SK-N-SH (cell line): ENCODE measurements around the gene RAPGEF4. TPM values are rescaled to one million over a fixed set of nuclear protein-coding genes. Genes with fewer than 3 reads are reported as not detected.

Source experiments
- CTCF ChIA-PET: fragments of 300-600, 350-600 bp; formaldehyde crosslinking; extraction: SDS; loops from one replicate; lab custom pipeline; 2021; lab: Yijun Ruan, JAX
- POLR2A ChIA-PET: fragments of 350-600 bp; sonication (Branson Sonifier 250); formaldehyde crosslinking; extraction: SDS; loops from one replicate; lab custom pipeline; 2020; ENCODE audit warnings: antibody characterized with exemption, inconsistent platforms; lab: Yijun Ruan, JAX
- DNase-seq: peaks from one replicate; pipeline ENCODE4 v3.0.0; 2012
- H2AFZ ChIP-seq: fragments of 200-600 bp; sonication (generic); 2 replicates; pipeline ENCODE4 v1.8.1; 2016; ENCODE audit warnings: antibody characterized with exemption, mild to moderate bottlenecking, low read depth
- H3F3A ChIP-seq: fragments of 200-600 bp; sonication (generic); replicated peaks from 2 replicates; pipeline ENCODE3; 2016; ENCODE audit warnings: antibody characterized with exemption, mild to moderate bottlenecking; ENCODE audit not compliant: insufficient read depth
- H3K27ac ChIP-seq, 2 experiments: fragments of 200-500 bp in 1 of 2; fragments of 200-600 bp in 1 of 2; sonication (Bioruptor generic) in 1 of 2; sonication (generic), shearing (Covaris generic) in 1 of 2; 2 replicates each; pipeline versions ENCODE4 v1.5.1 to v1.6.1; 2014 to 2016; ENCODE audit warnings: low read depth in 2 of 2, inconsistent platforms in 1 of 2, low read length in 1 of 2, mild to moderate bottlenecking in 1 of 2, mixed read lengths in 1 of 2
- H3K27me3 ChIP-seq: fragments of 200-600 bp; sonication (generic), shearing (Covaris generic); 2 replicates; pipeline ENCODE4 v1.6.1; 2016; ENCODE audit warnings: mixed run types; ENCODE audit not compliant: insufficient read depth
- H3K36me3 ChIP-seq, 2 experiments: fragments of 200-500 bp in 1 of 2; fragments of 200-600 bp in 1 of 2; sonication (Bioruptor generic) in 1 of 2; sonication (generic) in 1 of 2; replicated peaks in 1 of 2; 2 replicates each; pipeline versions ENCODE3 to v1.5.1; 2014 to 2016; ENCODE audit warnings: low read length in 1 of 2, mild to moderate bottlenecking in 1 of 2; ENCODE audit not compliant: insufficient read depth in 2 of 2, control insufficient read depth in 1 of 2
- H3K4me1 ChIP-seq, 2 experiments: fragments of 200-500 bp in 1 of 2; fragments of 200-600 bp in 1 of 2; sonication (Bioruptor generic) in 1 of 2; sonication (generic), shearing (Covaris generic) in 1 of 2; 2 replicates each; pipeline versions ENCODE4 v1.5.1 to v1.6.1; 2014 to 2016; ENCODE audit warnings: low read depth in 1 of 2, low read length in 1 of 2, mixed run types in 1 of 2; ENCODE audit not compliant: insufficient read depth in 2 of 2, control insufficient read depth in 1 of 2
- H3K4me2 ChIP-seq: fragments of 200-600 bp; sonication (generic), shearing (Covaris generic); 2 replicates; pipeline ENCODE4 v1.6.1; 2017; ENCODE audit warnings: mixed run types
- H3K4me3 ChIP-seq, 2 experiments: fragments of 200-500 bp in 1 of 2; fragments of 200-600 bp in 1 of 2; sonication (Bioruptor generic) in 1 of 2; sonication (generic), shearing (Covaris generic) in 1 of 2; 2 replicates each; pipeline versions ENCODE4 v1.5.1 to v1.8.1; 2014 to 2016; ENCODE audit warnings: low read depth in 2 of 2, inconsistent platforms in 1 of 2, low read length in 1 of 2, mild to moderate bottlenecking in 1 of 2, mixed read lengths in 1 of 2, moderate library complexity in 1 of 2
- H3K79me2 ChIP-seq: fragments of 200-600 bp; sonication (generic); 2 replicates; pipeline ENCODE4 v1.8.1; 2017; ENCODE audit warnings: mild to moderate bottlenecking; ENCODE audit not compliant: insufficient read depth
- H3K9ac ChIP-seq: fragments of 200-600 bp; sonication (generic); 2 replicates; pipeline ENCODE4 v1.6.1; 2017; ENCODE audit warnings: mixed run types
- H3K9me2 ChIP-seq: fragments of 200-600 bp; sonication (generic); 2 replicates; pipeline ENCODE4 v1.6.1; 2017; ENCODE audit warnings: mixed run types
- H3K9me3 ChIP-seq: fragments of 200-600 bp; sonication (generic); 2 replicates; pipeline ENCODE4 v1.6.1; 2017; ENCODE audit warnings: mixed run types, mild to moderate bottlenecking, moderate library complexity
- H4K20me1 ChIP-seq: fragments of 200-600 bp; sonication (generic); 2 replicates; pipeline ENCODE4 v1.6.1; 2017; ENCODE audit warnings: mild to moderate bottlenecking, mixed run types; ENCODE audit not compliant: insufficient read depth
- CHD2 ChIP-seq: fragments of 150-350 bp; IDR thresholded peaks from 2 replicates; pipeline ENCODE4 v1.6.1; 2018; ENCODE audit warnings: low read length; ENCODE audit not compliant: partially characterized antibody
- ELF1 ChIP-seq: IDR thresholded peaks from 2 replicates; pipeline ENCODE4 v1.4.0; 2012
- EP300 ChIP-seq, 2 experiments: IDR thresholded peaks; 2 replicates each; pipeline versions ENCODE4 v1.4.0 to v1.6.1; 2012; ENCODE audit warnings: borderline replicate concordance in 1 of 2, low read depth in 1 of 2, low read length in 1 of 2
- FOSL2 ChIP-seq: IDR thresholded peaks from 2 replicates; pipeline ENCODE4 v1.4.0; 2012; ENCODE audit warnings: low read depth, mild to moderate bottlenecking, moderate library complexity, borderline replicate concordance
- FOXJ3 ChIP-seq: sonication (generic); formaldehyde crosslinking; IDR thresholded peaks from 2 replicates; pipeline ENCODE4 v1.5.1; 2020; ENCODE audit warnings: mild to moderate bottlenecking, missing genetic modification reagents
- FOXM1 ChIP-seq: IDR thresholded peaks from 2 replicates; pipeline ENCODE4 v1.4.0; 2012; ENCODE audit warnings: low read depth, mild to moderate bottlenecking
- GABPA ChIP-seq: IDR thresholded peaks from 2 replicates; pipeline ENCODE4 v1.4.0; 2012; ENCODE audit warnings: low read depth, mild to moderate bottlenecking
- NRF1 ChIP-seq: IDR thresholded peaks from 2 replicates; pipeline ENCODE4 v1.6.1; 2012; ENCODE audit warnings: low read depth, mild to moderate bottlenecking, low read length
- PBX3 ChIP-seq: IDR thresholded peaks from 2 replicates; pipeline ENCODE4; 2012
- POLR2AphosphoS5 ChIP-seq: IDR thresholded peaks from 2 replicates; pipeline ENCODE4 v1.6.1; 2012; ENCODE audit warnings: low read depth, low read length
- RAD21 ChIP-seq: IDR thresholded peaks from 2 replicates; pipeline ENCODE4 v1.6.1; 2012; ENCODE audit warnings: mild to moderate bottlenecking, low read length
- RFX5 ChIP-seq: IDR thresholded peaks from 2 replicates; pipeline ENCODE4 v1.6.1; 2012; ENCODE audit warnings: mild to moderate bottlenecking, improper control_type of control experiment, low read length
- RXRA ChIP-seq: IDR thresholded peaks from 2 replicates; pipeline ENCODE4 v1.4.0; 2012; ENCODE audit warnings: low read depth, mild to moderate bottlenecking, borderline replicate concordance
- SIN3A ChIP-seq: IDR thresholded peaks from 2 replicates; pipeline ENCODE4 v1.6.1; 2012; ENCODE audit warnings: low read depth, mild to moderate bottlenecking, low read length, moderate library complexity, borderline replicate concordance
- TCF12 ChIP-seq: IDR thresholded peaks from 2 replicates; pipeline ENCODE4 v1.4.0; 2012
- TEAD4 ChIP-seq: IDR thresholded peaks from 2 replicates; pipeline ENCODE4 v1.4.0; 2012; ENCODE audit warnings: mild to moderate bottlenecking, borderline replicate concordance; ENCODE audit not compliant: insufficient read depth
- USF2 ChIP-seq: fragments of 150-350 bp; IDR thresholded peaks from 2 replicates; pipeline ENCODE4 v1.6.1; 2017; ENCODE audit warnings: antibody characterized with exemption, low read length, low read depth, borderline replicate concordance
- YY1 ChIP-seq: IDR thresholded peaks from 2 replicates; pipeline ENCODE4 v1.4.0; 2012; ENCODE audit warnings: low read depth, mild to moderate bottlenecking
- ZBTB33 ChIP-seq: IDR thresholded peaks from 2 replicates; pipeline ENCODE4 v1.4.0; 2012; ENCODE audit warnings: low read depth, borderline replicate concordance
- WGBS: methylation state at CpG from one replicate; pipeline ENCODE4 v1.1.6; 2017; ENCODE audit warnings: low lambda C conversion rate; 5-methylcytosine and 5-hydroxymethylcytosine counted together
- polyA plus RNA-seq, 3 experiments: library from polyadenylated mRNA; depleted of rRNA; stranded (reverse); fragments of >200 nt; gene quantifications; 2 replicates each; pipeline ENCODE4 v1.2.3, GENCODE V29; 2012
- TF ChIP-seq, protein P1 (sequence below): IDR thresholded peaks from 2 replicates; pipeline ENCODE4 v1.4.0; 2012; ENCODE audit warnings: low read depth
- TF ChIP-seq, protein P2 (sequence below): IDR thresholded peaks from 2 replicates; pipeline ENCODE4 v1.4.0; 2012; ENCODE audit warnings: low read depth, borderline replicate concordance

The RAPGEF4 gene
- polyA plus RNA-seq, 1 of the 3 experiments (the other 2 are of a cell fraction): 0.30 TPM

DNA sequence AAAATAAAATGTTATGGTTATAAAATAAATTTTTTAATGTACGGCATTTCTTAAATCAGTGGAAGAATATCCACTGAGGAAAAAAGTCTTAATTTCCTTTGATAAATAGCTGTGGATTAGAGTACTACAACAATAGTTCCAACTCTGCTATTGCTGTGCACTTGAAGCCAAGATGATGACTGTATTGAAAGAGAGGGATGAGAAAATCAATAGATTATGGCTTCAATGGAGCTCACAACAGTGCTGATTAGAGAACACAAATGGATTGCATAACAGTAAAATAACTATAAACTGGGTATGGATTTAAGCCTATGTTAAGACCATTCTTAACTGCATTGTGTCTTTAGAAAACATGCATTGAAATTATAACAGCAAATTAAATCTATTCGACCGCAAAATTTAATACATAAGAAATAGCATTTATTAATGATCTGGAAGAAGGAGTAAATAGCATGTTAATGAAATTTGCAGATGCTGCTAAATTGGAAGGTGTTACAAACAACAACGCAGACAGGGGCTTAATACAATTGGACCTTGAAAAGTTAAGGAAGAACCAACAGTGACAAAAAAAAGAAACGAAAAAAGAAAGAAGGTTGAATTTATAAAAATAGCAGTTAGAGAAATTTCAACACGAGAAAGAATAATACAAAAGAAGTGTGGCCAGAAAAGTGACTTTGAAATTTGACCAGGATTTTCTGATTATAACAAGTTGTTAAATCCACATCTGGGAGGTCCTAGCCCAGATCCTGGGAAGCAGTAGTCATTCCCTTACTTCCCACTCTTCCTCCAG lies 331.4 kb downstream of the RAPGEF4 start:
- Histone ChIP-seq H3K27me3 (no peaks in the 10 kb centered on the region), H3K9me3 (no peaks in the 10 kb centered on the region), H3K9me2 (no peaks in the 10 kb centered on the region), H4K20me1 (no peaks in the 10 kb centered on the region), H3F3A (no peaks in the 10 kb centered on the region), H3K9ac (no peak overlapping the region), H3K4me1 (no peaks in the 10 kb centered on the region), H3K27ac (no peak overlapping the region), H3K4me2 (no peak overlapping the region), H3K79me2 (no peaks in the 10 kb centered on the region), H3K36me3 (no peaks in the 10 kb centered on the region), H3K4me3 (no peak overlapping the region), H2AFZ (no peak overlapping the region)
- TF ChIP-seq, protein P1, sequence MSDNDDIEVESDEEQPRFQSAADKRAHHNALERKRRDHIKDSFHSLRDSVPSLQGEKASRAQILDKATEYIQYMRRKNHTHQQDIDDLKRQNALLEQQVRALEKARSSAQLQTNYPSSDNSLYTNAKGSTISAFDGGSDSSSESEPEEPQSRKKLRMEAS: no peak
- TF ChIP-seq FOXJ3: no peak
- no peak for TF ChIP-seq GABPA
- no peak for TF ChIP-seq POLR2AphosphoS5
- no peak for DNase-seq
- WGBS: 85% methylated on average over 6 of the region's 6 CpGs
- ChIA-PET CTCF (interaction anchor here (2.7 kb wide), 1 partner anchor 12 kb away, joined by 5 read pairs; no protein-coding TSS in a partner anchor), POLR2A (no interaction called here)

GRCh38 chr2:173075056-173075780 lies 339.6 kb downstream of the RAPGEF4 start:
- peak overlapping the region; percentile 88 for H3K4me2 ChIP-seq
- ChIA-PET CTCF (interaction anchor here (0.9 to 2.4 kb wide), 2 partner anchors 48 to 135 kb away, joined by 3 to 10 read pairs; no protein-coding TSS in a partner anchor), POLR2A (no interaction called here)
- H3K9me2 ChIP-seq: no peaks in the 10 kb centered on the region
- H3K27me3 ChIP-seq: no peaks in the 10 kb centered on the region
- WGBS: 56% methylated on average over 7 of the region's 25 CpGs
- peak overlapping the region; percentile 85 to 88 for H3K27ac ChIP-seq
- no peaks in the 10 kb centered on the region for H4K20me1 ChIP-seq
- peak overlapping the region; percentile 85 for H3K4me3 ChIP-seq
- peaks cover 3 to 4% of the 10 kb centered on the region in 2 experiments; a peak in 3 of 4 replicates for H3K4me1 ChIP-seq
- TF ChIP-seq RFX5 (no peak), USF2 (no peak), NRF1 (no peak), ZBTB33 (no peak), FOSL2 (no peak), FOXM1 (no peak), EP300 (IDR thresholded peaks at IDR 0.05; ENCODE audit: borderline replicate concordance in 1 of 2, low read depth in 1 of 2, low read length in 1 of 2) (no peak), RXRA (no peak), YY1 (no peak), TEAD4 (no peak), TCF12 (no peak), SIN3A (no peak), PBX3 (no peak), POLR2AphosphoS5 (no peak), ELF1 (no peak), CHD2 (no peak), RAD21 (no peak)
- TF ChIP-seq, protein P2, sequence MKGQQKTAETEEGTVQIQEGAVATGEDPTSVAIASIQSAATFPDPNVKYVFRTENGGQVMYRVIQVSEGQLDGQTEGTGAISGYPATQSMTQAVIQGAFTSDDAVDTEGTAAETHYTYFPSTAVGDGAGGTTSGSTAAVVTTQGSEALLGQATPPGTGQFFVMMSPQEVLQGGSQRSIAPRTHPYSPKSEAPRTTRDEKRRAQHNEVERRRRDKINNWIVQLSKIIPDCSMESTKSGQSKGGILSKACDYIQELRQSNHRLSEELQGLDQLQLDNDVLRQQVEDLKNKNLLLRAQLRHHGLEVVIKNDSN: no peak
- H3K79me2 ChIP-seq: peaks cover 39% of the 10 kb centered on the region
- no peak for DNase-seq
- no peaks in the 10 kb centered on the region for H3K9me3 ChIP-seq
- H3K9ac ChIP-seq: peak overlapping the region; percentile 92
- peak overlapping the region; percentile 74 for H2AFZ ChIP-seq
- peaks cover 8% of the 10 kb centered on the region for H3F3A ChIP-seq
- no peaks in the 10 kb centered on the region for H3K36me3 ChIP-seq
